Spleen (tissue), 11 donors: ENCODE data around the gene NOXO1. TPM values are rescaled to one million over a fixed set of nuclear protein-coding genes. Genes with fewer than 3 reads are reported as not detected.

ENCODE experiments used
- DNase-seq: peaks from one replicate; pipeline ENCODE4 v3.0.0-alpha.2; 2020
- H3K27ac ChIP-seq, 8 donors: fragments of 200-600 bp; sonication (generic) in 7 of 8; 1 replicate in 4 of 8; 2 replicates in 4 of 8; pipeline versions ENCODE4 v1.5.0 to v1.8.0; 2016 to 2021; ENCODE audit warnings: inconsistent platforms in 4 of 8, mild to moderate bottlenecking in 4 of 8, moderate library complexity in 1 of 8
- H3K27me3 ChIP-seq, 7 donors: fragments of 200-600 bp; sonication (generic) in 6 of 7; replicated peaks in 1 of 7; 1 replicate in 4 of 7; 2 replicates in 3 of 7; pipeline versions ENCODE4 v1.5.0 to v1.8.0; 2016 to 2021; ENCODE audit warnings: inconsistent platforms in 3 of 7, mild to moderate bottlenecking in 1 of 7
- H3K36me3 ChIP-seq, 6 donors: fragments of 200-600 bp; sonication (generic) in 5 of 6; 1 replicate in 4 of 6; 2 replicates in 2 of 6; pipeline versions ENCODE4 v1.5.0 to v1.8.0; 2016 to 2021; ENCODE audit warnings: inconsistent platforms in 2 of 6
- H3K4me1 ChIP-seq, 6 donors: fragments of 200-600 bp; sonication (generic) in 5 of 6; 1 replicate in 3 of 6; 2 replicates in 3 of 6; pipeline versions ENCODE4 v1.5.0 to v1.8.0; 2016 to 2021; ENCODE audit warnings: inconsistent platforms in 3 of 6
- H3K4me3 ChIP-seq, 8 donors: fragments of 200-600 bp; sonication (generic) in 7 of 8; 1 replicate in 4 of 8; 2 replicates in 4 of 8; pipeline versions ENCODE4 v1.5.0 to v1.8.0; 2016 to 2021; ENCODE audit warnings: inconsistent platforms in 4 of 8, mild to moderate bottlenecking in 4 of 8, moderate library complexity in 2 of 8
- H3K9me3 ChIP-seq, 8 donors: fragments of 200-600 bp; sonication (generic) in 7 of 8; 1 replicate in 4 of 8; 2 replicates in 4 of 8; pipeline versions ENCODE4 v1.5.0 to v1.8.0; 2016 to 2021; ENCODE audit warnings: inconsistent platforms in 4 of 8
- CTCF ChIP-seq, 11 experiments: fragments of 200-600 bp in 7 of 11; fragments of 450-650 bp in 4 of 11; sonication (generic) in 4 of 11; IDR thresholded peaks in 8 of 11; conservative IDR thresholded peaks in 3 of 11; 1 replicate in 7 of 11; 2 replicates in 4 of 11; pipeline versions ENCODE4 v1.4.0 to v1.8.0; 2016 to 2021; ENCODE audit warnings: antibody characterized with exemption in 11 of 11, inconsistent platforms in 4 of 11, mild to moderate bottlenecking in 1 of 11
- POLR2A ChIP-seq, 3 donors: fragments of 450-650 bp; IDR thresholded peaks; one replicate each; pipeline ENCODE4 v1.5.1; 2017; ENCODE audit warnings: antibody characterized with exemption in 3 of 3, mild to moderate bottlenecking in 1 of 3
- POLR2AphosphoS5 ChIP-seq, 3 donors: sonication (generic); formaldehyde crosslinking; IDR thresholded peaks; one replicate each; pipeline ENCODE4 v1.5.1; 2017; ENCODE audit warnings: antibody characterized with exemption in 3 of 3
- WGBS, 5 donors: extraction: QIAGEN DNeasy Blood & Tissue Kit in 3 of 5; methylation state at CpG; one replicate each; pipeline versions ENCODE4 v1.1.5 to v1.1.7; 2013 to 2018; 5-methylcytosine and 5-hydroxymethylcytosine counted together
- intact Hi-C: fragments of 100-400 bp; cut with DNase I; formaldehyde crosslinking; loops from one replicate; pipeline ENCODE4 v1.15.0; 2023; ENCODE audit warnings: low total_unique reads
- polyA plus RNA-seq, 3 donors: library from polyadenylated mRNA; stranded (reverse); fragments of 200-250 nt; gene quantifications; one replicate each; pipeline ENCODE4 v1.2.1, GENCODE V29; 2013
- total RNA-seq, 7 donors: library from RNA; depleted of rRNA in 3 of 7; stranded (reverse); fragments of >200 nt in 3 of 7; fragmentation: NEBNext Ultra II Directional in 4 of 7; extraction: Animal tissue kit (Norgen Biotek cat#: 25700) in 4 of 7; gene quantifications; one replicate each; pipeline versions ENCODE4 v1.1.0 to v1.2.1, GENCODE V29; 2016 to 2021
- donor health status: healthy with polysubstance abuse.
- donor health status: DM: no; HTN: no; CAD: no; lungs with moderate emphysema.
- donor health status: DM: no; HTN: no; CAD: no.
- donor health status: Bipolar disorder and iron deficiency.
- donor health status: healthy.
- donor health status: DM: no; HTN: no; CAD: no.
- donor health status: DM: yes; HTN: yes; CAD: no.

NOXO1 gene
- total and polyA plus RNA-seq, 10 donors = 0.30 to 1.4 (median 0.82) TPM; not detected in 4

- WGBS, 5 donors = 83 to 90% (median 88%) methylated on average over 22 of the region's 22 CpGs
- no peaks in the 10 kb centered on the region for H3K36me3 ChIP-seq
- intact Hi-C loops = no loop called here
- peak; percentile 69 for DNase-seq
- H3K27ac ChIP-seq = no peak overlapping the region
- H3K4me1 ChIP-seq = peaks cover 0 to 5% (median 2%) of the 10 kb centered on the region in 6 donors
- no peak for TF ChIP-seq POLR2AphosphoS5 (IDR thresholded peaks at IDR 0.05)
- no peak for TF ChIP-seq CTCF (IDR thresholded peaks at IDR 0.05 in 8 of 11, conservative IDR thresholded peaks at IDR 0.05 in 3 of 11)
- TF ChIP-seq POLR2A (IDR thresholded peaks at IDR 0.05) = no peak
- no peaks in the 10 kb centered on the region for H3K9me3 ChIP-seq
- no peak overlapping the region for H3K4me3 ChIP-seq
- H3K27me3 ChIP-seq = peaks cover 0 to 10% (median 0%) of the 10 kb centered on the region in 7 donors
These were observed 27.5 kb downstream of the NOXO1 start for GRCh38 chr16:1953734-1954133.

GRCh38 chr16:1950559-1950958 lies 30.7 kb downstream of the NOXO1 start:
- intact Hi-C loops = no loop called here
- WGBS, 5 donors = 77 to 89% (median 88%) methylated on average over 6 to 19 of the region's 19 CpGs
- H3K9me3 ChIP-seq = no peaks in the 10 kb centered on the region
- no peak overlapping the region for H3K4me3 ChIP-seq
- no peak overlapping the region for H3K27ac ChIP-seq
- H3K36me3 ChIP-seq = no peaks in the 10 kb centered on the region
- H3K4me1 ChIP-seq = no peaks in the 10 kb centered on the region
- H3K27me3 ChIP-seq = peaks cover 0 to 10% (median 0%) of the 10 kb centered on the region in 7 donors
- no peak for DNase-seq
- TF ChIP-seq POLR2A (IDR thresholded peaks at IDR 0.05) (no peak), POLR2AphosphoS5 (IDR thresholded peaks at IDR 0.05) (no peak), CTCF (IDR thresholded peaks at IDR 0.05 in 8 of 11, conservative IDR thresholded peaks at IDR 0.05 in 3 of 11) (no peak)

GRCh38 chr16:1950047-1950446 lies 31.2 kb downstream of the NOXO1 start:
- Histone ChIP-seq H3K9me3 (no peaks in the 10 kb centered on the region), H3K27me3 (peaks cover 0 to 9% (median 0%) of the 10 kb centered on the region in 7 donors), H3K27ac (no peak overlapping the region), H3K36me3 (no peaks in the 10 kb centered on the region), H3K4me3 (no peak overlapping the region), H3K4me1 (no peaks in the 10 kb centered on the region)
- intact Hi-C loops = no loop called here
- no peak for DNase-seq
- WGBS, 5 donors = 72 to 85% (median 76%) methylated on average over 7 of the region's 7 CpGs
- no peak for TF ChIP-seq CTCF (IDR thresholded peaks at IDR 0.05 in 8 of 11, conservative IDR thresholded peaks at IDR 0.05 in 3 of 11)
- no peak for TF ChIP-seq POLR2AphosphoS5 (IDR thresholded peaks at IDR 0.05)
- no peak for TF ChIP-seq POLR2A (IDR thresholded peaks at IDR 0.05)

GRCh38 chr16:1949507-1949906 lies 31.8 kb downstream of the NOXO1 start:
- DNase-seq = no peak
- Histone ChIP-seq H3K4me1 (no peaks in the 10 kb centered on the region), H3K27ac (no peak overlapping the region), H3K9me3 (no peaks in the 10 kb centered on the region), H3K27me3 (peaks cover 0 to 4% (median 0%) of the 10 kb centered on the region in 7 donors), H3K4me3 (no peak overlapping the region), H3K36me3 (no peaks in the 10 kb centered on the region)
- intact Hi-C loops = no loop called here
- WGBS, 5 donors = 91 to 97% (median 95%) methylated on average over 10 to 11 of the region's 11 CpGs
- TF ChIP-seq POLR2A (IDR thresholded peaks at IDR 0.05) (no peak), CTCF (IDR thresholded peaks at IDR 0.05 in 8 of 11, conservative IDR thresholded peaks at IDR 0.05 in 3 of 11) (no peak), POLR2AphosphoS5 (IDR thresholded peaks at IDR 0.05) (no peak)
